ENCODE data around the gene SBF1.

SBF1 gene

GRCh38 chr22:50505776-50506610, 31.2 kb upstream of the SBF1 start:
- no peak for DNase-seq

DNA sequence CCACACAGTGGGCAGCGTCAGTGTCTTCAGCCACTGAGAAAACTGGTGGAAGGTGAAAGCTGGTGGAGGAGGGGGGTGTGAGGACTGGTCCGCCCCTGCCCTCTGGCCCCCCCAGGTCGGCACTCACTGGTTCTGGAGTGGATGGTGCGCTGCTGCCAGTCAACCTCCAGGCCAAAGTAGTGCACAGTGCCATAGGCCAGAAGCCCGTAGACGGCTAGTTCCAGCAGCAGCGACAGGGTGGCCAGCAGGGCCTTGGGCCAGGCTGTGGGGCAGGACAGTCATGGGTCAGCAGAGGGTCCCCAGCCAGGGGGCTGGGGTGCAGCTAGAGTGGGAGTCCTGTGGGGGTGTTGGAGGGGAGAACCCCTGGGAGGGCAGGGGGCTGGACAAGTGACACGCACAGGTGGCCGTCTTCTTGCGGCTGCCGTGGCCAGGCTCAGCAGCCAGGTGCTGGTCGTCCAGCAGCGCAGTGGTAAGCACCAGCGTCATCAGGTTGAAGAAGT, 30.5 kb upstream of the SBF1 start:
- DNase-seq, result no peak

- no peak for DNase-seq
These were observed 29.8 kb upstream of the SBF1 start for GRCh38 chr22:50504369-50505211.

DNA sequence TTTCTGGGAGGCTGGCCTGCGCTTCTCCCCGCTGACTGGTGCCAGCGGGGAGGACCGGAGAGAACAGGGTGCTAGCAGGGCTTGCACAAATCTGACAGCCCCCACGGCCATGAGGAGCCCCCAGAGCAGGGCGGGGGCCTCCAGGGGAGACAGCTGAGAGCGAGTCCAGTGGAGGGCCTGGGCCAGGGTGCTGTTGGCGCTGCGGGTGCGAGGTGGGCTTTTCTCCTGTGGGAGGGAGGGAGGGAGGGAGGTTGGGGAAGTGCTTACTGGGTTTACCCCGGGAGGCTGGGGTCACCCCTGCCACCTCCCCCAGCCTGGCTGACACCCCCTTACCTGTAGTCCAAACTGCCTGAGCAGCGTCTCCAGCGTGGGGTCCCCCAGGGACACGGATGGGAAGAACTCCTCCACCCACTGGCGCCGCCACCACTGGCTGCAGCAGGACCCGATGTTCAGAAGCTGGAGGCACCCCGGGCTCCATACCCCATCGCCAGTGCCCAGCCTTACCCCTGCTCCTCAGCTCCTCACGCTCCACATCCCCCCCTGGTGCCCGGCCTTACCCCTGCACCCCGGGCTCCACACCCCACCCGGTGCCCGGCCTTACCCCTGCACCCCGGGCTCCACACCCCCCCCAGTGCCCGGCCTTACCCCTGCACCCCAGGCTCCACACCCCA, 28.8 kb upstream of the SBF1 start:
- no peak for DNase-seq

DNA sequence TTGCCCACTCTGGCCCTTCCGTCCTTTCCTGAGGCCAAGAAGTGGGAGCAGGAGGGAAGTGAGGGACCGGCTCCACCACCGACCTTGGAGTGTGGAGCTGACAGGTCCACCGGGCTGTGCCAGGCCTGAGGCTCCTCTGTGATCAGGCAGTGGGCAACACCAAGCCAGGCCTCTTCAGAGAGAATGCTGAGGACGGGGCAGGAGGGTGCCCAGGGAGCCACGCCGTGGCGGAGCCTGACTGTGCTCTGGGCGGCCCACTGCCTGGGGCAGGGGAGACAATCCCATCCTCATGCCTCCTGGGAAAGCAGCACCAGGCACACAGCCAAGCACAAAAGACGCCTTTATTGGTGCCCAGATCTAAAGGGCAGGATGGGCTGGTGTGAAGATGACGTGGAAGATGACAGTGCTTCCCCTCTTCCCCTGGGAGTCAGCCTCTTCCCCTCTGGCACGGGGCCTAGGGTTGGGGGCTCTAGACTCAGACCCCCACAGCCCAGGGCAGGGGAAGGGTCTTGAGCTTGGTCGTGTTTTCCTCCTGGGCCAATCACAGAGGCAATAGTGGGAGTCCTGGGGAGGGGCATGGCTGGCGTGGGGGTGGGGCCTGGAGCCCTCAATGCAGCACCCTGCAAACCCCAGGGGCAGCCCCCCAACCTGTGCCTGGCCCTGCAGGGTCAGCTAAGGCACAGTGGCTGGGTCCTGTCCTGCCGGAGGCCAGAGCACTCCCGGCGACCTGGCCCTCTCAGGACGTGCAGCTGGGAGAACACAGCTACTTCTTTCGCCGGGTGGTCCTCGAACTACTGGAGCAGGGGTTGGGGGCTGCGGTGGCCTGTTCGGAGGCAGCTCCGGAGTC, 28.0 kb upstream of the SBF1 start:
- DNase-seq, result no peak

- DNase-seq, result no peak
These were observed 27.3 kb upstream of the SBF1 start for GRCh38 chr22:50502096-50502495.

- DNase-seq, result no peak
These were observed 25.6 kb upstream of the SBF1 start for GRCh38 chr22:50500452-50500851.

DNA sequence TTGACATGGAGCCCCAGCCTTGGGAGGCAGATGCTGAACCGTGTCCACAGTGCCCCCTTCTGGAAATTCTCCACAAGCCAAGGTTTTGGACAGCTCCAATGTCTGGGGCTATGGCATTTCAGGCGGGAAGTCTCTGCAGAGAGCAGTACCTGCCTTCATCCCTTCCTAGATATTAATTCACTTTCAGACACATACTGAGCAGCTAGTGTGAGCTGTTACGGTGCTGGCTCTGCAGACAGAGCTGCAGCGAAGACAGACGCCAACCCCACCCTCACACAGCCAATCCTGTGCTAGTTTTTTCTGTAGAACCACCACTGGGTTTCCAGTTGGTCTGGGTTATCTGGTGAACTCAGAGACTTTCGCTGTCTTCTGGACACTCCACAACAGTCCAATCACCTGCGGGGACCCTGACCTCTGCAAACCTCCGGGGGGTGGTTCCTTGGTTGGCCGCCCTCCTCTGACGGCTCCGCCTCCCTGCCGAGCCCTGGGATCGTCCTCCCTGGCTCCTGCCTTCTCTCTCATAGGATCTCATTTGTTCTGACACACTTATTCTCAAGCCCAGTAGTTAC, 23.6 kb upstream of the SBF1 start:
- DNase-seq, result peak; percentile 60

- no peak for DNase-seq
These were observed 22.3 kb upstream of the SBF1 start for GRCh38 chr22:50497093-50497492.

GRCh38 chr22:50490531-50491308, 15.9 kb upstream of the SBF1 start:
- no peak for DNase-seq

- no peak for DNase-seq
These were observed 14.8 kb upstream of the SBF1 start for GRCh38 chr22:50489363-50490243.

DNA sequence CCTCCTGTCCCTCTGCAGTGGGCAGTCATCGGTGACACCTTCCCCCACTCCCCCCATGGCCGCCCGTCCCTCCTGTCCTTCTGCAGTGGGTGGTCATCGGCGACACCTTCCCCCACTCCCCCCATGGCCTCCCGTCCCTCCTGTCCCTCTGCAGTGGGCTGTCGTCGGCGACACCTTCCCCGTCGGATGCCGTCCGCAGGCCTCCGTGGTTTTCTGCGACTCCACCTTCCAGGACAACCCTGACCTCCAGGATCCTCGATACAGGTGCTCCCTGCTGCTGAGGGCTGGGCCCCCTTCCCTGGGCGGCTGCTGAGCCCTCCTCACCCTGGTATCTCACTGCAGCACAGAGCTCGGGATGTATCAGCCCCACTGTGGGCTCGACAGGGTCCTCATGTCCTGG, 14.1 kb upstream of the SBF1 start:
- no peak for DNase-seq

GRCh38 chr22:50488006-50488677, 13.3 kb upstream of the SBF1 start:
- DNase-seq, result no peak

- no peak for DNase-seq
These were observed 12.6 kb upstream of the SBF1 start for GRCh38 chr22:50487290-50488005.

- DNase-seq, result no peak
These were observed 11.9 kb upstream of the SBF1 start, which contains the start of gene MIOX for GRCh38 chr22:50486561-50487289. Gene MIOX, plus strand, starts transcription at chr22:50486859. Its CDS starts 39 bp downstream, at chr22:50486898.

GRCh38 chr22:50485221-50486131, 10.6 kb upstream of the SBF1 start:
- no peak for DNase-seq

All from NCI-H526 treated with DMSO at 0.1 percent for 48 hours (cell line).